ENCODE measurements around the gene UNC5C. TPM values are rescaled to one million over a fixed set of nuclear protein-coding genes. Genes with fewer than 3 reads are reported as not detected.
A peak's percentile ranks its signal among the peaks of the same experiment; 100 is the strongest.

The UNC5C gene
- total RNA-seq, 4 donors from 2014 or later = 1.7 to 2.4 (median 2.0) TPM

GRCh38 chr4:95547715-95548471 is 880 bp downstream of the UNC5C start:
- no peak for DNase-seq (ENCODE audit: extremely low spot score)
- WGBS = 2% methylated on average over 38 of the region's 41 CpGs
- Histone ChIP-seq H3K4me3 (peak overlapping the region; percentile 52 to 70 (median 58)), H3K27ac (replicated peaks in 1 of 4) (peak overlapping the region; percentile 71 to 83 (median 76)), H3K27me3 (peaks cover 0 to 57% (median 13%) of the 10 kb centered on the region in 4 donors), H3K9me3 (no peaks in the 10 kb centered on the region), H3K4me1 (peaks cover 7 to 28% (median 25%) of the 10 kb centered on the region in 4 donors), H3K36me3 (no peaks in the 10 kb centered on the region)
- intact Hi-C loops (cut with DNase I) = no loop called here
- TF ChIP-seq POLR2AphosphoS5 (IDR thresholded peaks at IDR 0.05) = no peak
- no peak for TF ChIP-seq CTCF (IDR thresholded peaks at IDR 0.05)
- no peak for TF ChIP-seq POLR2A (IDR thresholded peaks at IDR 0.05; ENCODE audit: low read depth)
- TF ChIP-seq EP300 (IDR thresholded peaks at IDR 0.05) = no peak

- WGBS = 45% methylated on average over 22 of the region's 22 CpGs
- H3K27ac ChIP-seq (replicated peaks in 1 of 4) = peak overlapping the region; percentile 71 to 83 (median 76)
- H3K9me3 ChIP-seq = no peaks in the 10 kb centered on the region
Observed at GRCh38 chr4:95546866-95547714, 1.7 kb downstream of the UNC5C start.

GRCh38 chr4:95546221-95546620 is 2.6 kb downstream of the UNC5C start:
- H3K4me3 ChIP-seq = peak overlapping the region; percentile 20 to 60 (median 54)
- 58% methylated on average over 3 of the region's 3 CpGs for WGBS

More at GRCh38 chr4:95546866-95547714, 1.7 kb downstream of the UNC5C start:
- Histone ChIP-seq H3K4me1 (peaks cover 7 to 28% (median 25%) of the 10 kb centered on the region in 4 donors), H3K27me3 (peaks cover 0 to 53% (median 13%) of the 10 kb centered on the region in 4 donors), H3K36me3 (no peaks in the 10 kb centered on the region), H3K4me3 (peak overlapping the region; percentile 52 to 70 (median 58))
- DNase-seq (ENCODE audit: extremely low spot score) = no peak
- TF ChIP-seq POLR2AphosphoS5 (IDR thresholded peaks at IDR 0.05) = no peak
- no peak for TF ChIP-seq CTCF (IDR thresholded peaks at IDR 0.05)
- TF ChIP-seq EP300 (IDR thresholded peaks at IDR 0.05) = no peak
- no peak for TF ChIP-seq POLR2A (IDR thresholded peaks at IDR 0.05; ENCODE audit: low read depth)
- intact Hi-C loops (cut with DNase I) = no loop called here

GRCh38 chr4:95545546-95545945 is 3.2 kb downstream of the UNC5C start:
- WGBS = 75% methylated on average over 6 of the region's 6 CpGs
- Histone ChIP-seq H3K4me1 (peaks cover 7 to 28% (median 25%) of the 10 kb centered on the region in 4 donors), H3K9me3 (no peaks in the 10 kb centered on the region), H3K36me3 (no peaks in the 10 kb centered on the region), H3K4me3 (no peak overlapping the region), H3K27ac (replicated peaks in 1 of 4) (no peak overlapping the region), H3K27me3 (peaks cover 0 to 43% (median 11%) of the 10 kb centered on the region in 4 donors)
- DNase-seq (ENCODE audit: extremely low spot score) = no peak
- TF ChIP-seq POLR2A (IDR thresholded peaks at IDR 0.05; ENCODE audit: low read depth) = no peak
- no peak for TF ChIP-seq EP300 (IDR thresholded peaks at IDR 0.05)
- no peak for TF ChIP-seq CTCF (IDR thresholded peaks at IDR 0.05)
- no peak for TF ChIP-seq POLR2AphosphoS5 (IDR thresholded peaks at IDR 0.05)
- intact Hi-C loops (cut with DNase I) = no loop called here

More at GRCh38 chr4:95546221-95546620, 2.6 kb downstream of the UNC5C start:
- no peak for TF ChIP-seq POLR2A (IDR thresholded peaks at IDR 0.05; ENCODE audit: low read depth)
- TF ChIP-seq POLR2AphosphoS5 (IDR thresholded peaks at IDR 0.05) = no peak
- no peak for TF ChIP-seq CTCF (IDR thresholded peaks at IDR 0.05)
- TF ChIP-seq EP300 (IDR thresholded peaks at IDR 0.05) = no peak
- intact Hi-C loops (cut with DNase I) = no loop called here
- Histone ChIP-seq H3K4me1 (peaks cover 7 to 28% (median 25%) of the 10 kb centered on the region in 4 donors), H3K36me3 (no peaks in the 10 kb centered on the region), H3K9me3 (no peaks in the 10 kb centered on the region), H3K27me3 (peaks cover 0 to 44% (median 13%) of the 10 kb centered on the region in 4 donors), H3K27ac (replicated peaks in 1 of 4) (peak overlapping the region in 1 of 4 donors; percentile 23)
- no peak for DNase-seq (ENCODE audit: extremely low spot score)
